OCI-LY7 (cell line): Measurements from ENCODE around the gene BMPR2. TPM values are rescaled to one million over a fixed set of nuclear protein-coding genes. Genes with fewer than 3 reads are reported as not detected.

Source experiments
- BruUV-seq: library from RNA; stranded (reverse); fragments of 400-500 nt; replicated peaks from 2 replicates; lab custom pipeline; 2021; lab: Mats Ljungman, UMichigan
- CTCF ChIA-PET: fragments of 300-600 bp; sonication (Branson Sonifier 250); formaldehyde crosslinking; loops from one replicate; lab custom pipeline; 2022; ENCODE audit warnings: antibody characterized with exemption; ENCODE audit not compliant: unreplicated experiment; lab: Charles Lee
- POLR2A ChIA-PET: fragments of 300-600 bp; sonication (Branson Sonifier 250); formaldehyde crosslinking; loops from one replicate; lab custom pipeline; 2022; ENCODE audit warnings: antibody characterized with exemption; lab: Charles Lee
- DNase-seq: peaks from one replicate; pipeline ENCODE4 v3.0.0-alpha.2; 2015; ENCODE audit warnings: low spot score
- H2AFZ ChIP-seq: fragments of 200-600 bp; sonication (generic), shearing (Covaris generic); 2 replicates; pipeline ENCODE4 v1.6.1; 2014; ENCODE audit warnings: mild to moderate bottlenecking, antibody characterized with exemption, low read length, moderate library complexity
- H3K27ac ChIP-seq: fragments of 200-600 bp; sonication (generic); 2 replicates; pipeline ENCODE4 v1.5.1; 2014; ENCODE audit warnings: mixed run types, low read depth, mild to moderate bottlenecking, moderate library complexity, low read length, inconsistent platforms; ENCODE audit not compliant: poor library complexity, severe bottlenecking
- H3K36me3 ChIP-seq: fragments of 200-600 bp; sonication (generic); 2 replicates; pipeline ENCODE4 v1.6.1; 2014; ENCODE audit warnings: mild to moderate bottlenecking, antibody characterized with exemption, low read length, moderate library complexity, mixed read lengths; ENCODE audit not compliant: insufficient read depth
- H3K4me1 ChIP-seq: fragments of 200-600 bp; sonication (generic); 2 replicates; pipeline ENCODE4 v1.5.1; 2014; ENCODE audit warnings: mild to moderate bottlenecking, low read length; ENCODE audit not compliant: insufficient read depth, poor library complexity, severe bottlenecking
- H3K4me2 ChIP-seq: fragments of 200-600 bp; sonication (generic); 2 replicates; pipeline ENCODE4 v1.6.1; 2014; ENCODE audit warnings: mild to moderate bottlenecking, low read length
- H3K4me3 ChIP-seq: fragments of 200-600 bp; sonication (generic); 2 replicates; pipeline ENCODE4 v1.5.1; 2014; ENCODE audit warnings: mild to moderate bottlenecking, low read depth, low read length; ENCODE audit not compliant: poor library complexity, severe bottlenecking
- H3K79me2 ChIP-seq: fragments of 200-600 bp; sonication (generic); 2 replicates; pipeline ENCODE4 v1.6.1; 2016; ENCODE audit warnings: low read depth, mild to moderate bottlenecking, low read length, moderate library complexity, mixed read lengths; ENCODE audit not compliant: insufficient read depth
- H3K9me2 ChIP-seq: fragments of 200-600 bp; sonication (generic); 2 replicates; pipeline ENCODE4 v1.6.1; 2016; ENCODE audit warnings: mild to moderate bottlenecking, low read length, mixed read lengths; ENCODE audit not compliant: insufficient read depth
- H3K9me3 ChIP-seq: fragments of 200-600 bp; sonication (generic); 2 replicates; pipeline ENCODE4 v1.6.1; 2014; ENCODE audit warnings: mild to moderate bottlenecking, mixed run types, low read length, mixed read lengths
- H4K20me1 ChIP-seq: fragments of 200-600 bp; sonication (generic); 2 replicates; pipeline ENCODE4 v1.6.1; 2014; ENCODE audit warnings: mild to moderate bottlenecking, antibody characterized with exemption, low read length, moderate library complexity, mixed read lengths; ENCODE audit not compliant: insufficient read depth
- CTCF ChIP-seq: fragments of 200-600 bp; sonication (generic); conservative IDR thresholded peaks from 2 replicates; pipeline ENCODE4 v1.5.1; 2014; ENCODE audit warnings: mild to moderate bottlenecking, antibody characterized with exemption, low read length, moderate library complexity, mixed read lengths
- EZH2phosphoT487 ChIP-seq: fragments of 200-600 bp; sonication (generic); IDR thresholded peaks from 2 replicates; pipeline ENCODE4 v1.6.1; 2018; ENCODE audit warnings: low read depth, borderline replicate concordance, mild to moderate bottlenecking, mixed run types, antibody characterized with exemption, low read length, moderate library complexity, mixed read lengths
- intact Hi-C: fragments of 100-400 bp; cut with micrococcal nuclease; formaldehyde crosslinking; loops from one replicate; pipeline ENCODE4 v1.10.0; 2022; ENCODE audit not compliant: unreplicated experiment
- total RNA-seq, 2 experiments: library from RNA; depleted of rRNA in 1 of 2; stranded (reverse); fragments of >200 nt in 1 of 2; shearing (Covaris generic) in 1 of 2; gene quantifications; 2 replicates each; pipeline ENCODE4 v1.2.3, GENCODE V29; 2014 to 2022

BMPR2 gene
- total RNA-seq, 2 experiments from 2014 or later: 4.3 to 14.7 TPM

DNA sequence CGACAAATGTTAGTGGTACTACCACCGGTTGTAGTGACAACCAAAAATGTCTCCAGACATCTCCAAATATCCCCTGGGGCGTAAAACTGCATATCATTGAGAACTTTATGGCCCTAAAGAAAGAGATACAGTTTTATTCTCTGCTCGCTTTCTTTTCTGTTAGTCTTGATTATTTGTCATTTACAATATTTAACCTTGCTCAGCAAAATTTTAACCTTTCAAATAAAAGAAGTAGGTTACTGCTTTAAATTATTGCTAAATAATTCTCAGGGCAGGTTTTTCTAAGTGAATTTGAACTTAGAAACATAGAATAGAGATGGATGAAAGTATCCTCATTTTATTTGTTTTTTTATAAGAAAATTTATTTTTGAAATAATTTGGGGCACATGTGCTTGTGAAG, 67.9 kb downstream of the BMPR2 start:
- Histone ChIP-seq H3K36me3 (no peaks in the 10 kb centered on the region), H4K20me1 (no peaks in the 10 kb centered on the region), H3K9me2 (no peaks in the 10 kb centered on the region), H3K79me2 (no peaks in the 10 kb centered on the region), H3K4me3 (no peak overlapping the region), H3K9me3 (no peaks in the 10 kb centered on the region), H3K4me2 (no peak overlapping the region), H3K27ac (no peak overlapping the region), H2AFZ (no peak overlapping the region), H3K4me1 (no peaks in the 10 kb centered on the region)
- no peak for DNase-seq
- CTCF ChIA-PET: no interaction called here
- POLR2A ChIA-PET: no interaction called here
- TF ChIP-seq EZH2phosphoT487: no peak
- TF ChIP-seq CTCF: no peak
- no TSS peak for BruUV-seq
- intact Hi-C loops: no loop called here

DNA sequence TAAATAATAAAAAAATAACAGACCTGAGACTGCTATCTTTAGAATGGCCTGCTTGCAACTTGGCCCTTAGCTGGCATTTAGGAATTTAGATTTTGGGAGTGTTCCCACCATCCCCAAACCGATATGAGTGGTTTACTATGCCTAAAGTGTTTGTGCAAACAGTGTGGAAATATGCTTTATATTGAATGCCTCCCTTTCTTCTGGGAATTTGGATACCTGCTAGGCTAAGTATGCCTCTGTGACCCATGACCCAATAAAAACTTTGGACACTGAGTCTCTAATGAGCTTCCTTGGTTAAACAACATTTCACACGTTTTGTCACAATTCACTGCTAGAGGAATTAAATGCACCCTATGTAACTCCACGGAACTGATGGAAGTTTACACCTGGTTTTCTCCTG, 73.2 kb downstream of the BMPR2 start:
- Histone ChIP-seq H3K4me1 (no peaks in the 10 kb centered on the region), H3K36me3 (no peaks in the 10 kb centered on the region), H3K4me2 (no peak overlapping the region), H4K20me1 (no peaks in the 10 kb centered on the region), H3K9me3 (no peaks in the 10 kb centered on the region), H2AFZ (no peak overlapping the region), H3K79me2 (no peaks in the 10 kb centered on the region), H3K4me3 (no peak overlapping the region), H3K9me2 (no peaks in the 10 kb centered on the region), H3K27ac (no peak overlapping the region)
- CTCF ChIA-PET: interaction anchor here (0.6 kb wide), 1 partner anchor 1181 kb away, joined by 4 read pairs; no protein-coding TSS in a partner anchor
- POLR2A ChIA-PET: interaction anchor here (0.5 kb wide), 1 partner anchor 61 kb away, joined by 7 read pairs; no protein-coding TSS in a partner anchor
- no peak for TF ChIP-seq CTCF
- TF ChIP-seq EZH2phosphoT487: no peak
- no TSS peak for BruUV-seq
- intact Hi-C loops: no loop called here
- no peak for DNase-seq

DNA sequence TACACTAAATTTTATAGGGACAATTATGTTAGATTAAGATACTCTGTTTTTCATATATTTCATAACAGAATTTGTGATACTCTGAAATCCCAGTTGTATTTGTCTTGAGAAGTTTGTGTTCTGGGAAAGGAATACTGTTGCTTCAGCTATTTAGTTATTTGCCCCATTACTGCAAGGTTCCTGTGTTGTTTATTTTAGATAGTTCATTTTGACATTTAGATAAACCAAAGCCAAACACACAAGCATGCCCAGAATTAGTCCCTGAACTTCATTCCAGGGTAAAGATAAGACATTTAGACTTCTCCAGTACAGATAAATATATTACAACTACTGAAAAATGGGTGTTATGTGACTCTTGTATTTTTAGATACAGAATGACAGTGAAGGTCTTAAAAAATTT, 74.7 kb downstream of the BMPR2 start:
- Histone ChIP-seq H3K4me2 (no peak overlapping the region), H3K9me3 (no peaks in the 10 kb centered on the region), H2AFZ (no peak overlapping the region), H3K4me1 (no peaks in the 10 kb centered on the region), H3K27ac (no peak overlapping the region), H3K36me3 (no peaks in the 10 kb centered on the region), H4K20me1 (no peaks in the 10 kb centered on the region), H3K9me2 (no peaks in the 10 kb centered on the region), H3K79me2 (no peaks in the 10 kb centered on the region), H3K4me3 (no peak overlapping the region)
- POLR2A ChIA-PET: no interaction called here
- CTCF ChIA-PET: no interaction called here
- intact Hi-C loops: no loop called here
- no TSS peak for BruUV-seq
- TF ChIP-seq EZH2phosphoT487: no peak
- TF ChIP-seq CTCF: no peak
- DNase-seq: no peak
